HEK293 (cell line): Measurements from ENCODE around the gene BABAM1.

Experiments used
- KLF17 ChIP-seq: fragments of 450-650 bp; formaldehyde crosslinking; IDR thresholded peaks from 2 replicates; pipeline ENCODE4 v1.5.1; 2016; ENCODE audit warnings: missing biosample characterization, missing genetic modification characterization
- REST ChIP-seq: fragments of 450-650 bp; formaldehyde crosslinking; IDR thresholded peaks from 2 replicates; pipeline ENCODE4 v1.5.1; 2016; ENCODE audit warnings: missing biosample characterization, missing genetic modification characterization
- TCF7L2 ChIP-seq: IDR thresholded peaks from 2 replicates; pipeline ENCODE4 v1.6.1; 2011; ENCODE audit warnings: low read depth, mild to moderate bottlenecking, inconsistent platforms, low read length, moderate library complexity, borderline replicate concordance
- ZBTB11 ChIP-seq: fragments of 450-650 bp; formaldehyde crosslinking; conservative IDR thresholded peaks from 2 replicates; pipeline ENCODE4 v1.5.1; 2016; ENCODE audit warnings: low read depth, missing biosample characterization, missing genetic modification characterization
- ZBTB21 ChIP-seq: fragments of 450-650 bp; formaldehyde crosslinking; IDR thresholded peaks from 2 replicates; pipeline ENCODE4 v1.5.1; 2017; ENCODE audit warnings: missing biosample characterization, missing genetic modification characterization
- ZBTB48 ChIP-seq: fragments of 450-650 bp; formaldehyde crosslinking; IDR thresholded peaks from 2 replicates; pipeline ENCODE4 v1.5.1; 2016; ENCODE audit warnings: missing biosample characterization, missing genetic modification characterization
- ZNF114 ChIP-seq: fragments of 450-650 bp; formaldehyde crosslinking; IDR thresholded peaks from 2 replicates; pipeline ENCODE4 v1.5.0; 2017; ENCODE audit warnings: missing biosample characterization, missing genetic modification characterization
- ZNF146 ChIP-seq: fragments of 450-650 bp; formaldehyde crosslinking; IDR thresholded peaks from 2 replicates; pipeline ENCODE4 v1.5.1; 2016; ENCODE audit warnings: missing biosample characterization, missing genetic modification characterization
- ZNF148 ChIP-seq: fragments of 450-650 bp; formaldehyde crosslinking; IDR thresholded peaks from 2 replicates; pipeline ENCODE4 v1.5.0; 2017; ENCODE audit warnings: missing biosample characterization, missing genetic modification characterization, borderline replicate concordance
- ZNF23 ChIP-seq: fragments of 450-650 bp; formaldehyde crosslinking; IDR thresholded peaks from 2 replicates; pipeline ENCODE4 v1.5.1; 2016; ENCODE audit warnings: missing biosample characterization, missing genetic modification characterization, borderline replicate concordance
- ZNF24 ChIP-seq: fragments of 450-650 bp; formaldehyde crosslinking; IDR thresholded peaks from 2 replicates; pipeline ENCODE4 v1.5.1; 2016; ENCODE audit warnings: missing biosample characterization, missing genetic modification characterization
- ZNF248 ChIP-seq: fragments of 450-650 bp; formaldehyde crosslinking; IDR thresholded peaks from 2 replicates; pipeline ENCODE4 v1.5.1; 2017; ENCODE audit warnings: missing biosample characterization, missing genetic modification characterization
- ZNF311 ChIP-seq: fragments of 450-650 bp; formaldehyde crosslinking; IDR thresholded peaks from 2 replicates; pipeline ENCODE4 v1.5.1; 2017; ENCODE audit warnings: missing biosample characterization, missing genetic modification characterization, borderline replicate concordance
- ZNF664 ChIP-seq: fragments of 450-650 bp; formaldehyde crosslinking; IDR thresholded peaks from 2 replicates; pipeline ENCODE4 v1.5.1; 2016; ENCODE audit warnings: missing biosample characterization, missing genetic modification characterization
- ZNF768 ChIP-seq: fragments of 450-650 bp; formaldehyde crosslinking; IDR thresholded peaks from 2 replicates; pipeline ENCODE4 v1.5.1; 2018; ENCODE audit warnings: missing biosample characterization, mild to moderate bottlenecking, missing genetic modification characterization
- ZSCAN4 ChIP-seq: fragments of 450-650 bp; formaldehyde crosslinking; IDR thresholded peaks from 2 replicates; pipeline ENCODE4 v1.5.1; 2017; ENCODE audit warnings: missing biosample characterization, missing genetic modification characterization
- ZSCAN5A ChIP-seq: fragments of 450-650 bp; formaldehyde crosslinking; IDR thresholded peaks from 2 replicates; pipeline ENCODE4 v1.5.1; 2016; ENCODE audit warnings: missing biosample characterization, missing genetic modification characterization
- TF ChIP-seq, protein P1 (sequence below): fragments of 450-650 bp; formaldehyde crosslinking; IDR thresholded peaks from 2 replicates; pipeline ENCODE4 v1.5.1; 2017; ENCODE audit warnings: missing biosample characterization, missing genetic modification characterization
- TF ChIP-seq, protein P2 (sequence below): fragments of 450-650 bp; formaldehyde crosslinking; IDR thresholded peaks from 2 replicates; pipeline ENCODE4 v1.5.1; 2016; ENCODE audit warnings: missing biosample characterization, missing genetic modification characterization

The BABAM1 gene

GRCh38 chr19:17226002-17226933 is 41.0 kb upstream of the BABAM1 start, which contains the start of gene OCEL1 (continued):
- TF ChIP-seq, protein P1, sequence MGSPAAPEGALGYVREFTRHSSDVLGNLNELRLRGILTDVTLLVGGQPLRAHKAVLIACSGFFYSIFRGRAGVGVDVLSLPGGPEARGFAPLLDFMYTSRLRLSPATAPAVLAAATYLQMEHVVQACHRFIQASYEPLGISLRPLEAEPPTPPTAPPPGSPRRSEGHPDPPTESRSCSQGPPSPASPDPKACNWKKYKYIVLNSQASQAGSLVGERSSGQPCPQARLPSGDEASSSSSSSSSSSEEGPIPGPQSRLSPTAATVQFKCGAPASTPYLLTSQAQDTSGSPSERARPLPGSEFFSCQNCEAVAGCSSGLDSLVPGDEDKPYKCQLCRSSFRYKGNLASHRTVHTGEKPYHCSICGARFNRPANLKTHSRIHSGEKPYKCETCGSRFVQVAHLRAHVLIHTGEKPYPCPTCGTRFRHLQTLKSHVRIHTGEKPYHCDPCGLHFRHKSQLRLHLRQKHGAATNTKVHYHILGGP, result no peak
- no peak for TF ChIP-seq ZSCAN5A
- no peak for TF ChIP-seq ZNF24 (tag by site-specific recombination)
- no peak for TF ChIP-seq ZNF114 (tag by site-specific recombination)
- TF ChIP-seq, protein P2, sequence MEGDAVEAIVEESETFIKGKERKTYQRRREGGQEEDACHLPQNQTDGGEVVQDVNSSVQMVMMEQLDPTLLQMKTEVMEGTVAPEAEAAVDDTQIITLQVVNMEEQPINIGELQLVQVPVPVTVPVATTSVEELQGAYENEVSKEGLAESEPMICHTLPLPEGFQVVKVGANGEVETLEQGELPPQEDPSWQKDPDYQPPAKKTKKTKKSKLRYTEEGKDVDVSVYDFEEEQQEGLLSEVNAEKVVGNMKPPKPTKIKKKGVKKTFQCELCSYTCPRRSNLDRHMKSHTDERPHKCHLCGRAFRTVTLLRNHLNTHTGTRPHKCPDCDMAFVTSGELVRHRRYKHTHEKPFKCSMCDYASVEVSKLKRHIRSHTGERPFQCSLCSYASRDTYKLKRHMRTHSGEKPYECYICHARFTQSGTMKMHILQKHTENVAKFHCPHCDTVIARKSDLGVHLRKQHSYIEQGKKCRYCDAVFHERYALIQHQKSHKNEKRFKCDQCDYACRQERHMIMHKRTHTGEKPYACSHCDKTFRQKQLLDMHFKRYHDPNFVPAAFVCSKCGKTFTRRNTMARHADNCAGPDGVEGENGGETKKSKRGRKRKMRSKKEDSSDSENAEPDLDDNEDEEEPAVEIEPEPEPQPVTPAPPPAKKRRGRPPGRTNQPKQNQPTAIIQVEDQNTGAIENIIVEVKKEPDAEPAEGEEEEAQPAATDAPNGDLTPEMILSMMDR (tag by site-specific recombination), result no peak; the same call in 1 of the 2 replicates
- no peak for TF ChIP-seq TCF7L2
- TF ChIP-seq ZSCAN4 (tag by site-specific recombination), result no peak
- no peak for TF ChIP-seq ZNF148 (tag by site-specific recombination)
- no peak for TF ChIP-seq ZNF248 (tag by site-specific recombination)
- TF ChIP-seq ZBTB21 (tag by site-specific recombination), result peak; percentile 52; the same call in 1 of the 2 replicates
- no peak; the same call in 1 of the 2 replicates for TF ChIP-seq ZBTB48 (tag by site-specific recombination)
- peak; percentile 20; the same call in 1 of the 2 replicates for TF ChIP-seq KLF17 (tag by site-specific recombination)
- TF ChIP-seq ZNF768 (tag by site-specific recombination), result no peak; the same call in 1 of the 2 replicates
- no peak for TF ChIP-seq ZNF146 (tag by site-specific recombination)
- TF ChIP-seq REST, result no peak
- peak; percentile 87 for TF ChIP-seq ZBTB11 (tag by site-specific recombination)
- no peak for TF ChIP-seq ZNF311 (tag by site-specific recombination)
- no peak for TF ChIP-seq ZNF23
- TF ChIP-seq ZNF664 (tag by site-specific recombination), result no peak
